HG03457 (cell line): ENCODE measurements around the gene ARHGAP18.
"Not testable (repeated sequence)": the region's sequence is repeated elsewhere in the genome, so short reads cannot be mapped to it uniquely, and the experiment has no call there.

ENCODE experiments used
- ATAC-seq: cut with Tn5 transposase; IDR thresholded peaks from one replicate; pipeline ENCODE4 v1.9.1; 2021; ENCODE audit warnings: moderate number of reproducible peaks; ENCODE audit not compliant: unreplicated experiment

ARHGAP18 gene

DNA sequence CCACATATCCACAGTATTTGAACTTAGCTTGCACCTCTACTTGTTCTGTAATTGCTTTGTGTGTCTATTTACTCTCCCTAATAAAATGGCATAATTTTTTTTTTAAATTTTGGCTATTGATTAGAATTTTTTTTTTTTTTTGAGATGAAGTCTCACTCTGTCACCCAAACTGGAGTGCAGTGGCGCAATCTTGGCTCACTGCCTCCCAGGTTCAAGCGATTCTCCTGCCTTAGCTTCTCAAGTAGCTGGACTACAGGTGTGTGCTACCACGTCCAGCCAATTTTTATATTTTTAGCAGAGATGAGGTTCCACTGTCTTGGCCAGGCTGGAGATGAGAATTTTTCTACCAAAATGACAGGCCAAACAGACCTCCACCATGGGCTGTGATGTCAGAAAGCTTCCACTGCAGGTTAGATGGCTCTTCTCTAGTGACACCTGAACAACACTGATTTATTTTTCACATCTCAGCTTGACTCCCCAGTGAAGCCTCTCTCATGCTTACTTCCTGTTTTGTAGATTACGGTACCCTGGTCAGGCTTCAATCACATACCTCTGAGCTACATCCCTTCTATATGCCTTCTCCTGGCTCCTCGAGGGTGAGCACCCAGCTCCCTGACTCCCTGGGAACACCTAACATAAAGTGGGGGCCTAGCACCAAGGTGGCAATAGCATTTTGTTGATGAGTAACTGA is 112.8 kb downstream of the ARHGAP18 start:
- ATAC-seq, result no peak

DNA sequence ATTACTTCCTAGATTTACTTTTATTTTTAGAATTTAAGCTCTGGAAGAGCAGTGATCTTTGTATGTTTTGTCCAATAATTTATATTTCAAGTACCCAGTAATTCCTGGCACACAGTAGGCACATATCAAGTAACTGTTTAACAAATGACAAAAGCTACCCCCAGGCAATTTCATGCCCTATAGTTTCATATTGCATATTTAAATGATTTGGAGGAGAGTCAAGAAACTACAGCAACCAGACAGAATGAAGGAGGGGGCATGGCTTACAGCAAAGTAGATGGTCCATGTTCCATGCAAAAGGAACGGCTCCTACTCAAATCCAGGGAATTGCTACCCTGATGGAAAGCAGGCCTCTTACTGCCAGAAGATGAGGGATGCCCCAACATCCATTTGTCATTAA is 113.5 kb downstream of the ARHGAP18 start:
- ATAC-seq, result no peak

DNA sequence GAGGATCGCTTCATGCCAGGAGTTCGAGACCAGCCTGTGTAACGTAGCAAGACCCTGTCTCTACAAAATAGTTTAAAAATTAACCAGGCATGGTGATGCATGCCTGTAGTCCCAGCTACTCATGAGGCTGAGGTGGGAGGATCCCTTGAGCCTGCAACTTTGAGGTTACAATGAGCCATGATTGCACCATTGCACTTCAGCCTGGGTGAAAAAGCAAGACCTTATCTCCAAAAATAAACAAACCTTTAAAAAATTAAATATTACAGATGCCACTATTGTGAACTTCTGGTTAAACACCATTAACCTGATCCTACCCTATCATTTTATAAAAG is 116.8 kb downstream of the ARHGAP18 start:
- ATAC-seq, result no peak

DNA sequence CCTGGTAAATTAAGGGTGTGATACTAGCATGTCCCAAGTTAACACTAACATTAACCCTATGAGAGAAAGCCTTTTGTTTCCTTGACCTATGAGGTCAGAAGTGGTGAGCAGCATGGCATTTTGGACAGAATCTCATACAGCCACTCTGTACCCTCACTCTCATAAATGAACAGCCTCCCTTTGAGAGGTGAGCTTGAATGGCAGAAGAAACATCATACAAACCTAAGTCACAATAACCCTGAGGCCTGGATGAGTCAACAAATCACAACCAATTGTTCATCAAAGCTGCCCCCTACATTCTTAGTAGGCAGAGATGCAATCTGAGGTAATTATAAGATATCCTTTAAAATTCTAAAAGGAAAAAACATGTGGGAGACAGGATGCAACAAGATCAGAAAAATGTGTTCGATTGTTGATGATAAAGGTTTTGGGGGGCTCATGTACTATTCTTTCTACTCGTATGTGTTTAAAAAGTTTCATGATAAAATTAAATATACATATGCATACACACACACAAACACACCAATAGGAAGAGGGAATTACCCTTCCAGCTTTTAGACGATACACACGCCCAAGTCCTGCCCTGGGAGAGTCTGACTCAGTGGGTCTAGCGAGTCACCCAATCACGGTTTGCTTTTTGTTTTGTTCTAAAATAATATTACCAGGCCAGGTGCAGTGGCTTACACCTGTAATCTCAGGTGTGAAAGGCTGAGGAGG is 117.3 kb downstream of the ARHGAP18 start:
- ATAC-seq, result no peak

DNA sequence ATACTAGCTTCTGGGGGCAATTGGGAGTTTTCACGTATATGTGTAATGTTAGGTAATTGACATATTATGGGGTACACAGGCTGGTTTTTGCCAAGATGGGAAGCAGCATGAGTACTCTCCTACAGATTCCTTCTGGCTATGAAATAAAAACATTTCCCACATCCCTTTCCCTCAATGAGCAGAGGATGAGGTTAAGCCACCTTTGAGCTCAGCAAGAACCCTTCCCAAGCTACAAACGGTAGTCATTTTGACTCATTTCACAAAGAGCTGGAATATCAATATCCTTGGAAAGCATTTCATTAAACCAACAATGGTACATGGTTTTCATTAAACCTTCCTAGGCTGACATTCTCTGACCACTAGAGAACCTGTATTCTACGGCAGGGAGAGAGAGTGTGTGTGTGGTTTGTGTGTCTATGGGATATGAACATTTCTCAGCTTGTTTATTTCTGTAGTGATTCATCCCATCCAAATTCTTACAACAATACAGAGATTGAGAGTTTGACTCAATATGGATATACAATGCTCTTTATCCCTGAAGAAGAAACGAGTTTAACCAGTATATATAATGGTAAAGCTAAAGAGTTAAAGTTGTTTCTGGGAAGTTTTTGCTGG is 119.5 kb downstream of the ARHGAP18 start:
- ATAC-seq, result no peak

DNA sequence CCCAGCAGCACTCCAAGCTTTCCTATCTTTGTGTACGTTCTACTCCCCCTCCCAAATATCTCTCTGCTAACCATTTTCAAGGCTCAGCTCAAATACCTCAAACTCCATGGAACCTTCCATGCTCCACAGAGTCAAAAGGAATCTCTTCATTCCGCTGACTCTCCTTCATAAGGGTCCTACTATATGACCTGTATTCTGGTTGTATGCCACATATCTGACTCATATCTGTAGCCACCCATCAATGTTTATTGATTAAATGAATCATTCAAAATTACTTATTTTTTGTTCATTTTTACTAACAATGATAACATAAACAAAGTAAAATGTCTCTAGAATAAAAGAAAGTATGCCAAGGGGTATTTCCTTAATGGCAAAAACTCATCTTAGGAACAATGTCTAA is 123.2 kb downstream of the ARHGAP18 start:
- ATAC-seq, result no peak

DNA sequence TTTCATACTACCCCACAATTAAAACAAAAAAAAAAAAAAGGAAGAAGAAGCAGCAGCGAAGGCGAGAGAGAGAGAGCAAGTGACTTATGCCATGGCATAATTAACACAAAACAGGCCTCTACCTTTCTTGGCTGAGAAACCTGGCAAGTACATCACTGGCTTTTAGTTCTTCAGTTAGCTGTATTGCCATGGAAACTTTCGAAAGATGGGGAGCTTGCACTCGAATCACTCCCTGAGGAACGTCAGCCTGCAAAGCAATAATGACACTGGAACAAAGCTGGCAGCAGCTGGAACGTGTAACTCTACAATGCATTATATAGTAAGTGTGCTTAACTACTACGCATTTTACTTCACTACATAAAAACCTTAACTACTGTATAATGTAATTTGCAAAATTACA is 126.1 kb downstream of the ARHGAP18 start:
- ATAC-seq, result no peak

DNA sequence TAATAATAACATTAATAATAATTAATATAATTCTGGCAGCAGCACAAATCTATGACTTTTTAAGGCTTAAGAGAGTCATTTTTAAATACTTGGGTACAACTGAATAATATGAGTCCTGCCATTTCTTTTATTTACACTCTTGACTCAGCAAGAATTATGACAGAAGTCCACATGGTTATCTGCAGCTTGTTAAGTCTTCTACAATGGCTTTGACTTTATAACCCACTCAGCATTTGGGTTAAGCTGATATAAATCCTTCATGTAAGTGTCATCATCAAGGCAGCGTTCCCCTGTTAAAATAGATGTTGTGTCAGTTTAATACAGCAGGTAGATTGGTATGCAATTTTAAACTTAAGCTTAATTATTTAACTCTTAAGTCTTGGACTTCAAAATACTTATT is 131.7 kb downstream of the ARHGAP18 start:
- no peak for ATAC-seq

DNA sequence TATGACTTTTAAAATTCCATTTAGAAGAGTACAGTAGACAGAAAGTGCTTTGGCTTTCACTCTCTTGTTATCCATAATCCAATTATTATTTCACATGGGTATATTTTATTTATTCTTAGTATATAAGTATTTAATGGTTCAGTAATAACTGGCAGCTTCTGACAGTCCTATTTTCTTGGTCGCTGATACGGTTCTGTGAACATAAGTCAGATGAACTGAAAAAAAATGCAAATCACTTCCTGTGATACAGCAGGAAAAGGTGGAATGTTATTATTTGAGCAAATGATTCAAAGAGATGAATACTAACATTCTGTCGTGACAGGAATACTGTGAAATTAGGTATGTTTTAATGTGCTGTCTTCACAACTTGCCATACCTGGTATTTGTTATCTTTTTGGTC is 132.3 kb downstream of the ARHGAP18 start:
- no peak for ATAC-seq

DNA sequence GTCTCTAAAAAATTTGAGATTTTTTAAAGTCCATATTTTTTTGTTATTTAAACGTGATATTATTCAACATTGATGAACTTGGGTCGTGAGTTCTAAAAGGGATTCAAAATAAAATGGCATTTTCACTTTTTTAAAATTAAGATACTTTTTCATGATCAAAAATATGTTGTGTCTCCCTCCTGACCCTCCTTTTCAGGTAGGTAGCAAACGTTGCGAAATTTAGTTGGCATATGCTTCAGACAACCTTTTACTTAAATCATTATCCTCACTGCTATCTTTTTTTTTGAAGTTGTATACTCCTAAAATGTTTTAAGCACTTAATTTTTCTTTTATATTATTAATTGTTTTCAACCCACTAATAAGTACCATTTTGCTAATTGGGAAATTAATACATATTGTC is 133.5 kb downstream of the ARHGAP18 start:
- no peak for ATAC-seq

DNA sequence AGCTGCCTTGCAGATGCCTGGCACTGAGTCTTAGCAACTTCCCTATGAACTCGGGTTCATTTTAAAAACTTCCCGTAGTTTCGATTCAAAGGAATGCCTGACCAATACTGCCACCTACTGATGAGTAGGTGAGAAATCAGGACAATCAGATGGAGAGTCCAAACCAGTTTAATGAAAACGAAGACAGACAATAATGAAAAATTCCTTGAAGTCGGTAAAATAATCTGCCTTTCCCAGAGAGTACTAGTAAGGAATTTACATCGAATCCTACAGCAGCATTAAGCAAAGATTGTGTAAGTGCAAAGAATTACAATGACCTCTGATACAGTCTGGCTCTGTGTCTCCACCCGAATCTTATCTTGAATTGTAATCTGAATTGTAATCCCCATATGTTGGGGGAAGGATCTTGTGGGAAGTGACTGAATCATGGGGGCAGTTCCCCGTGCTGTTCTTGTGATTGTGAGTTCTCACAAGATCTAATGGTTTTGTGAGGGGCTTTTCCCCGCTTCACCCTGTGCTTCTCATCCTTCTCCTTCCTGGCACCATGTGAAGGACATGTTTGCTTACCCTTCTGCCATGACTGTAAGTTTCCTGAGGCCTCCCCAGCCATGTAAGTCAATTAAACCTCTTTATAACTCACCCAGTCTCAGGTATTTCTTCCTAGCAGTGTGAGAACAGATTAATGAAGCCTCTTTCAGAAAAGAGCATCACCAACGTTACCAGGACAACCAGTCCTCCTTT is 134.4 kb downstream of the ARHGAP18 start:
- ATAC-seq, result no peak

DNA sequence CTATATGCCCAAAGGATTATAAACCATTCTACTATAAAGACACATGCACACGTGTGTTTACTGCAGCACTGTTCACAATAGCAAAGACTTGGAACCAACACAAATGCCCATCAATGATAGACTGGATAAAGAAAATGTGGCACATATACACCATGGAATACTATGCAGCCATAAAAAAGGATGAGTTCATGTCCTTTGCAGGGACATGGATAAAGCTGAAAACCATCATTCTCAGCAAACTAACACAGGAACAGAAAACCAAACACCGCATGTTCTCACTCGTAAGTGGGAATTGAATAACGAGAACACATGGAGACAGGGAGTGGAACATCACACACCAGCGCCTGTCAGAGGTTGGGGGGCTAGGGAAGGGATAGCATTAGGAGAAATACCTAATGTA is 135.4 kb downstream of the ARHGAP18 start:
- ATAC-seq, result not testable (repeated sequence)

DNA sequence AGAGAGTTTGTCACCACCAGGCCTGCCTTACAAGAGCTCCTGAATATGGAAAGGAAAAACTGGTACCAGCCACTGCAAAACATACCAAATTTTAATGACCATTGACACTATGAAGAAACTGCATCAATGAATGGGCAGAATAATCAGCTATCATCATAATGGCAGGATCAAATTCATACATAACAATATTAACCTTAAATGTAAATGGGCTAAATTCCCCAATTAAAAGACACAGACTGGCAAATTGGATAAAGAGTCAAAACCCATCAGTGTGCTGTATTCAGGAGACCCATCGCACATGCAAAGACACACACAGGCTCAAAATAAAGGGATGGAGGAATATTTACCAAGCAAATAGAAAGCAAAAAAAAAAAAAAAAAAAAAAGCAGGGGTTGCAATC is 139.0 kb downstream of the ARHGAP18 start:
- ATAC-seq, result not testable (repeated sequence)

DNA sequence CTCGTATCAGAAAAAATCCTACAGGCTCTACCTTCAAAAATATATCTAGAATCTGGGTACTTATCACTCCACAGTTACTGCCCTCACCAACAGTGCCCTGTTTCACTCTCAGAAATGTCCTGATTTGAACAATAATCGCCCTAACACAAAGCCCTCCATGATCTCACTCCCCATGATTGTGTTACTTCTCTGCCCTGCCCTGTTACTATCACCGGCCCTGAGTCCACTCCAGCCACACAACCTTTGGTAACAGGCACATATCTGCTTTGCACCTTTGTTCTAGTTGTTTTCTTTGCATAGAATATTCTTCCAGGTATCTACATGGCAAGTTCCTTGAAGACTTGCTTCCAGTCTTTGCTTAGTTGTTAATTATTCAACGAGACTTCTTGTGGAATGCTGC is 142.0 kb downstream of the ARHGAP18 start:
- ATAC-seq, result no peak

DNA sequence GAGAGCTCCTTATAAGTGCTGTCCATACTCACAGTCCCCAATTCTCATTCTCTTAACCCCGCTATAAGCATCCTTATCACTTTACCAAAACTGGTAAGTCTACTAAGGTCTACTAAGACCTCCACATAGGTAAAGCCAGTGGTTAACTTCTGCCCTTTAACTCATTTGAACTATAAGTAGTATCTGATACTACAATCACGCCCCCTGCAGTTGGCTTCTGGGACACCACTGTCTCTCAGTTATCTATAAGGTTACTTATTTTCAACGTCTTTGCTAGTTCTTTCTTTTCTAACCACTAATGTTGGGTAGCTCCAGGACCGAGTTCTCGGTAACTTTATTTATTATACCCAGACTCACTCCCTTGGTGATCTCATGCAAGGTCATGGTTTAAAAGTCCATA is 142.6 kb downstream of the ARHGAP18 start:
- no peak for ATAC-seq

DNA sequence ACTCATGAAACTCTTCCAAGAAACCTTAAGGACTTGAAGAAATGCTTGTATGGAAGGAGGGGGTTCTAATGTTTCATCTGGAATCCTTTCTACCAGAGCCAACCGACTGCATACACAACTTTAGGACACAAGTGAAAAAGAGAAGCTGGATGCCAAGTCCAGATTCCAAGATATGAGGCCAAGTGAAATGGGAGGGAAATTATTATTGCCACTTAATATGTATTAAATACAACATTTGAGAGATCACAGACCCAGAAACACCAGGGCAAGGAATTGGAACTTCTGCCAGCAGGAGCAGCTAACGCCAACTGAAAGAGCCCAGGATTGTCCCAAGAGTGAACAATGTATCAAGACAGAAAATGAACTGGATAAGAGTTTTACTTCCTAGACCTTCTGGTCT is 144.2 kb downstream of the ARHGAP18 start:
- no peak for ATAC-seq

DNA sequence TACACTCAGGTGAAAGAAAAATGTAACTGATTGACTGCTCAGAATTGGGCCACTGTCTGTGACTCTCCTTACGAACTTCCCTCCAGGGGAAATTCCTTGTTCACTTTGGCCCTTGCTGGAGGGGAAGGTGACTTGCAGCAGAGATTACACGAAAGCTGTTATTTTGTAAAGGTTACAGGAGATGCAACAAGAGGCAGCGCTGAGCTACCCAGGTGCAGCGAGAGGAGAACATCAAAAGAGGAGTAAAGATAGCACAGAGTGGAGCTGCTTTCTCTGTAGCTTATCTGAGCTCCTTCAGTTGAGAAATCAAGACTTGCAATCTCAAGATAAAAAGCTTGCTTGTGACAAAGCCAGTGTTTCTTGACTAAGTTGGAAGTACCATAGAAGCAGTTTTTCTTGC is 144.6 kb downstream of the ARHGAP18 start:
- no peak for ATAC-seq

DNA sequence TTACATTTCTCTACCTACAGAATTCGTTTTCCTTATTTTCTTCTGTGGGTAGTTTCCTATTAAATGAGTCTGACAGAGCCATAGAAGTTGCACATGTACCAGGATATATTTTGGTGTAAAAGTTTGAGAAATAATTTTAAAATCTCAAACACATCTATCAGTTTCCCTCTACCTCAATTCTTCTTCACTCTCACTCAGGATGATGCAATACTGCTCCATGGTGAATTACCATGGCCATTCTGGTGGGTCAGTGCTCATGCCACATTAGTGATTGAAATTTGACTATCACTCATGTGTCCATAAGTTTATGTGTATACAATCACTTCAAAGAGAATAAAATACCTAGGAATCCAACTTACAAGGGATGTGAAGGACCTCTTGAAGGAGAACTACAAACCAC is 151.7 kb downstream of the ARHGAP18 start:
- no peak for ATAC-seq

DNA sequence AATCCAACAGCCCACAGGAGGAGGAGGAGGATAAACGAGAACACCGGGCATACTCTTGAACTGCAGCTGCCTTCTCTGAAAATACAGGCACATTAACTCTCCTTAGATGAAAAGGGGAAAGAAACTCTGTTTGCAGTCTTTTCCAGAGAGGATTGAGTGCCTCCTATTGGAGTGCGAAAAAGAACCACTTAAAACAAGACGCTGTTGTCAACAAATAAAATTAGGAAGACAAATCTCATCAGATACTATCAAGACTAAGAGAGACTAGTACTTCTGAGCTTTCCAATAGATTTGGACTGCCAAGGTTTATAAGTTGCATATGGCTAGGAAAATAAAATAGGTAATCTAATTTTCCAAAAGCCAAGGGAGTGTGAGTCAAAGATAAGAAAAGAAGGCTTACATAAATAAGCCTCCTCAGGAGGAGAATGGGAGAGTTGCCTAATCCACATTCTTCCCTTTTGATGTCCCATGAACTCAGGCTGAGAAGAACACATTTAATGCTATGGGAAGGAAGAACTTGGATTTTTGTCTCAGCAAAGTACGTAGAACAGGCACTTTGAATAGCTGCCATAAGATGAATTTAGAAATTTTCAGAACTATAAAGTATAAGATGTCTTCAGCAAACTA is 154.7 kb downstream of the ARHGAP18 start:
- ATAC-seq, result no peak

DNA sequence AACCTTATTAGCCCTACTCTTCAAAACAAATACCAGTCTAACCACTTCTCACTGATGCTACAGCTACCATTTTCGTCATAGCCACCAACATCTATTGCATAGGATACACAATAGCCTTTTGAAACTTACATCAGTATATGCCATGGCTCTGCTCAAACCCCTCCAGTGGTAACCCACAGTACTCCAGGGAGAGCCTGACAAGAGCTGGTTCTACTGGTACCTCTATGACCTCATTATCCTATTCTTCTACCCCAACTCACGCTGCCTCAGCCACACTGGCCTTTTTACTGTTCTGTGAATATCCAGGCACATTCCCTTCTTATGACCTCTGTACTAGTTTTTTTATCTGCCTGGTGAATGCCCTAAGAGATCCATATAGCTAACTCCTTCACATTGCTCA is 157.6 kb downstream of the ARHGAP18 start:
- no peak for ATAC-seq

DNA sequence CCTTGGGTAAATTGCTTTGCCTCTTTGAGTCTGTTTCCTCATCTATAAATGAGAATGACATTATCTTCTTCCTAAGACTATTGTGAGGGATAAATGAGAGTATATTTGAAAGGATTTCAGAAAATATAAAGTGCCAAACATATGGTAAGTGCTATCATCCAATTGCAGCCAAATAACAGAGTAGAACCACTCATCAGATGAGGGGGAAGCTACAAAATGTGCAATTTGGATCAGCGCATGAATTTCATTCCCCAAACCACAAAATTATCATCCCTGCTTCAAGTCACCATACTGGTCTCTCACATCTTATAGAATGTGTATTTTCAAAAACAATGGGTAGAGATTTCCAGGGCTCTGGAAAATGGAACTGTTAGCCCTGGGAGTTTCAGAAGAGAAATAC is 158.5 kb downstream of the ARHGAP18 start:
- ATAC-seq, result no peak
